Measurements from ENCODE around the gene CREB3L2. TPM values are rescaled to one million over a fixed set of nuclear protein-coding genes. Genes with fewer than 3 reads are reported as not detected.
"Not testable (repeated sequence)": the region's sequence is repeated elsewhere in the genome, so short reads cannot be mapped to it uniquely, and the experiment has no call there.

CREB3L2 gene
- total RNA-seq, 1 donor from 2014 or later, result 28.2 TPM

DNA sequence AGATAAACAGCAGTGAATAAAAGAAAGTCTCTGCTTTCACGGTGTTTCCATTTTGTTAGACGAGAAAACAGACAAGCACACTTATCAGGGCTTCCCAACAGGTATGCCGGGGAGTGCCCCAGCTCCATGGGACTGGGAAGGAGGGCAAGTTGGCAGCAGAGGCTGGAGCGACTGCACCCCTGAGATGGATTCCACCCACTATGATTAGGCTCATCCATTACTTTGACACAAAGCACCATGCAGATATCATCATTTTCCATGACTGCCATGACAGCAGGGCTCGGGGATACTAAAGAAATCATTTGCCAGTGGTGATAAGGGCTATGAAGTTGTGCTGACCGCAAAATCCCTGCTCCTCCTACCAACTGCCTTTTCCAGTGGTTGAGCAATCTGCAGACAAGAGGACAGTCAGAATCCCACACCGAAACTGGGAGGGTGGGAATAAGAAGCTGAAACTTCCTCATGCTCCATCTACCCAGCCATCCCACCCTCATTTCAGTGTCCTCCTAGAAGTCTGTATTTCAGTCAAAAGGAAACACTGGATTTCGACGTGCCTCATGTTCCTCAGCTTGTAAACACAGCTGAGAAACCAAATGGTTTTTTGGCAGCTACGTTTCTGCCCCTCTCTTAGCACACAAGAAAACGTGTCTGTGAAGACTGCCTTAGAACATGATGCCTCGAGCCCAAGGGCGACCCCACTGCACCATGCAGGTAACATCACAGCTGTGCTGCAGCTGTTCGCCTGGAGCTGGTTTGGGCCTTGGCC lies 15.5 kb downstream of the CREB3L2 start:
- Histone ChIP-seq H3K36me3 (ENCODE audit: control insufficient read depth, insufficient read depth, low read length) (no peaks in the 10 kb centered on the region), H3K27me3 (ENCODE audit: control insufficient read depth, insufficient read depth, low read length) (no peaks in the 10 kb centered on the region), H3K4me3 (ENCODE audit: low read depth, low read length) (no peak overlapping the region)
- no peak for DNase-seq (ENCODE audit: low read depth)
- TF ChIP-seq CTCF (IDR thresholded peaks at IDR 0.05; ENCODE audit: insufficient read depth, low read length, poor library complexity, severe bottlenecking), result no peak

- no peak for DNase-seq (ENCODE audit: low read depth)
- TF ChIP-seq CTCF (IDR thresholded peaks at IDR 0.05; ENCODE audit: insufficient read depth, low read length, poor library complexity, severe bottlenecking), result no peak
- Histone ChIP-seq H3K4me3 (ENCODE audit: low read depth, low read length) (no peak overlapping the region), H3K27me3 (ENCODE audit: control insufficient read depth, insufficient read depth, low read length) (no peaks in the 10 kb centered on the region), H3K36me3 (ENCODE audit: control insufficient read depth, insufficient read depth, low read length) (no peaks in the 10 kb centered on the region)
Observed at GRCh38 chr7:137985897-137986251, 16.0 kb downstream of the CREB3L2 start.

DNA sequence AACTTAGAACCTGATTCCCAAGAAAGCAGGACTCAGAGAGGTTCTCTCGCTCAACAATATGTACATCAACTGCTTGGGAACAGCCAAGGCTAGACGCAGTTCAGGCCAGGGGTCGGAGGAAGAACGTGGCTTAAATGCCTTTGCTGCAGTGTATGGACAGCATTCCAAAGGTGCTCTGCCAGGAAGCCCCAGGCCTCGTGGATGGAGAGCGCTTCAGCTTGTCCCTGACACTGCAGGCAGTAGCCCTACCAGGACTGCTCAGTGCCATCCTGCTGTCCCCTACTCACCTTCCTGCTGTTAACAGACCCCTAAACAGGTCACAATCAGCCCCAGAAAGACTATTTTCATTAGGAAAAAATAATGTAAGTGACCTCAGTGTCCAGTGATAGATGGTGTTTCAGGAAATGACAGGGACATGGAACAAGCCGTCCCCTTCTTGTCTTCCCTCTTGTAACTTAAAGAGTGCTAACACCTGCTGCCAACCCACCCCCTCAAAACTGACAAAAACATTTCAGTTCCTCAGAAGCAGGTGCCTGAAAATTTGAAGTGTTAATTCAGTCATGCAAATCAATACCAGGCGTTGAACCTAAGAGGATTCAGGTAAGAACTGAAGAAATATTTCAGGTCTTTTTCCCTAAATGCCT lies 16.5 kb downstream of the CREB3L2 start:
- Histone ChIP-seq H3K27me3 (ENCODE audit: control insufficient read depth, insufficient read depth, low read length) (no peaks in the 10 kb centered on the region), H3K36me3 (ENCODE audit: control insufficient read depth, insufficient read depth, low read length) (no peaks in the 10 kb centered on the region), H3K4me3 (ENCODE audit: low read depth, low read length) (no peak overlapping the region)
- no peak for TF ChIP-seq CTCF (IDR thresholded peaks at IDR 0.05; ENCODE audit: insufficient read depth, low read length, poor library complexity, severe bottlenecking)
- DNase-seq (ENCODE audit: low read depth), result no peak

GRCh38 chr7:137984181-137985041 lies 17.5 kb downstream of the CREB3L2 start:
- no peaks in the 10 kb centered on the region for H3K27me3 ChIP-seq (ENCODE audit: control insufficient read depth, insufficient read depth, low read length)
- H3K4me3 ChIP-seq (ENCODE audit: low read depth, low read length), result no peak overlapping the region
- DNase-seq (ENCODE audit: low read depth), result no peak
- no peak for TF ChIP-seq CTCF (IDR thresholded peaks at IDR 0.05; ENCODE audit: insufficient read depth, low read length, poor library complexity, severe bottlenecking)
- H3K36me3 ChIP-seq (ENCODE audit: control insufficient read depth, insufficient read depth, low read length), result no peaks in the 10 kb centered on the region

- DNase-seq (ENCODE audit: low read depth), result no peak
- no peak overlapping the region for H3K4me3 ChIP-seq (ENCODE audit: low read depth, low read length)
- no peaks in the 10 kb centered on the region for H3K36me3 ChIP-seq (ENCODE audit: control insufficient read depth, insufficient read depth, low read length)
- TF ChIP-seq CTCF (IDR thresholded peaks at IDR 0.05; ENCODE audit: insufficient read depth, low read length, poor library complexity, severe bottlenecking), result no peak
- no peaks in the 10 kb centered on the region for H3K27me3 ChIP-seq (ENCODE audit: control insufficient read depth, insufficient read depth, low read length)
Observed at GRCh38 chr7:137983323-137984008, 18.4 kb downstream of the CREB3L2 start.

GRCh38 chr7:137982394-137982793 lies 19.5 kb downstream of the CREB3L2 start:
- H3K36me3 ChIP-seq (ENCODE audit: control insufficient read depth, insufficient read depth, low read length); H3K27me3 ChIP-seq (ENCODE audit: control insufficient read depth, insufficient read depth, low read length); DNase-seq (ENCODE audit: low read depth); H3K4me3 ChIP-seq (ENCODE audit: low read depth, low read length): not testable (repeated sequence)
